K562 (cell line): ENCODE data around the gene EPHB4. TPM values are rescaled to one million over a fixed set of nuclear protein-coding genes. Genes with fewer than 3 reads are reported as not detected.

Experiments
- ARID4B ChIP-seq: sonication (generic); formaldehyde crosslinking; IDR thresholded peaks from 2 replicates; pipeline ENCODE4 v1.8.0; 2022; ENCODE audit warnings: mild to moderate bottlenecking, missing genetic modification reagents
- DNMT1 ChIP-seq: fragments of 450-650 bp; IDR thresholded peaks from 2 replicates; pipeline ENCODE4 v1.6.1; 2016; ENCODE audit warnings: antibody characterized with exemption, mild to moderate bottlenecking
- HDAC8 ChIP-seq: fragments of 450-650 bp; IDR thresholded peaks from 2 replicates; pipeline ENCODE4 v1.6.1; 2016; ENCODE audit warnings: mild to moderate bottlenecking, missing genetic modification characterization, moderate library complexity, missing compliant biosample characterization
- HNRNPUL1 ChIP-seq: fragments of 200-400 bp; formaldehyde crosslinking; IDR thresholded peaks from 2 replicates; pipeline ENCODE4 v1.6.1; 2017; ENCODE audit warnings: low read length
- KDM2B ChIP-seq: fragments of 250-450 bp; sonication (Bioruptor Pico); IDR thresholded peaks from 2 replicates; pipeline ENCODE4 v1.8.0; 2021; ENCODE audit warnings: mild to moderate bottlenecking, moderate library complexity
- KHSRP ChIP-seq: fragments of 450-650 bp; IDR thresholded peaks from 2 replicates; pipeline ENCODE4 v1.6.1; 2017
- KLF1 ChIP-seq: fragments of 450-650 bp; IDR thresholded peaks from 2 replicates; pipeline ENCODE4 v1.6.1; 2016; ENCODE audit warnings: missing genetic modification characterization, missing compliant biosample characterization
- MAZ ChIP-seq, 2 experiments: fragments of 450-650 bp in 1 of 2; sonication (generic) in 1 of 2; formaldehyde crosslinking; IDR thresholded peaks in 1 of 2; conservative IDR thresholded peaks in 1 of 2; 2 replicates each; pipeline versions ENCODE4 v1.4.0 to v1.5.0; 2020; ENCODE audit warnings: mild to moderate bottlenecking in 1 of 2, missing genetic modification reagents in 1 of 2
- MNT ChIP-seq, 2 experiments: fragments of 450-650 bp; conservative IDR thresholded peaks; 2 replicates each; pipeline ENCODE4 v1.6.1; 2017; ENCODE audit warnings: mild to moderate bottlenecking in 2 of 2, moderate library complexity in 2 of 2
- PCBP1 ChIP-seq: fragments of 200-400 bp; formaldehyde crosslinking; IDR thresholded peaks from 2 replicates; pipeline ENCODE4 v1.6.1; 2018; ENCODE audit warnings: mild to moderate bottlenecking, low read depth, low read length; ENCODE audit not compliant: poor library complexity, severe bottlenecking
- PHF20 ChIP-seq: fragments of 450-650 bp; IDR thresholded peaks from 2 replicates; pipeline ENCODE4 v1.6.1; 2018; ENCODE audit not compliant: partially characterized antibody
- PHF8 ChIP-seq: fragments of 200-600 bp; sonication (generic); IDR thresholded peaks from 2 replicates; pipeline ENCODE4 v1.6.1; 2012; ENCODE audit warnings: mixed run types, mild to moderate bottlenecking, inconsistent platforms, low read length, moderate library complexity, borderline replicate concordance
- ZBTB2 ChIP-seq: fragments of 450-650 bp; IDR thresholded peaks from 2 replicates; pipeline ENCODE4 v1.6.1; 2016; ENCODE audit warnings: antibody characterized with exemption
- ZKSCAN3 ChIP-seq: fragments of 250-450 bp; sonication (Bioruptor Pico); IDR thresholded peaks from 2 replicates; pipeline ENCODE4 v1.4.0; 2020
- ZNF347 ChIP-seq: fragments of 450-650 bp; formaldehyde crosslinking; IDR thresholded peaks from 2 replicates; pipeline ENCODE4 v1.4.0; 2020; ENCODE audit warnings: low read depth, mild to moderate bottlenecking, moderate library complexity
- ZNF592 ChIP-seq: fragments of 450-650 bp; IDR thresholded peaks from 2 replicates; pipeline ENCODE4 v1.6.1; 2017; ENCODE audit warnings: antibody characterized with exemption, mild to moderate bottlenecking
- polyA plus RNA-seq, 8 experiments: library from polyadenylated mRNA; depleted of rRNA in 4 of 8; stranded (reverse) in 5 of 8; unstranded in 3 of 8; fragments of >200 nt; fragmentation: Nextera tagmentation in 2 of 8; fragmentation: Illumina TruSeq in 1 of 8; extraction: Ambion mirVana in 2 of 8; extraction: Trizol in 1 of 8; gene quantifications; 2 replicates each; pipeline versions ENCODE4 v1.2.1 to v1.2.3, GENCODE V29; 2011 to 2014; ENCODE audit warnings: inconsistent platforms in 1 of 8, missing spikeins in 1 of 8
- total RNA-seq, 7 experiments: library from RNA; depleted of rRNA in 6 of 7; stranded (reverse); fragments of >200 nt in 6 of 7; fragmentation: Illumina TruSeq in 2 of 7; extraction: Trizol in 2 of 7; gene quantifications; 2 replicates each; pipeline versions ENCODE4 v1.2.1 to v1.2.3, GENCODE V29; 2011 to 2021; ENCODE audit warnings: low replicate concordance in 1 of 7

The EPHB4 gene
- total and polyA plus RNA-seq, 9 of the 15 experiments (the other 6 are each of a cell fraction or from before 2014, with no cell fraction given): 1.2 to 82.1 (median 37.9) TPM

GRCh38 chr7:100840470-100841100, 13.3 kb upstream of the EPHB4 start (continued):
- no peak for TF ChIP-seq ARID4B (CRISPR knock-in tag)
- TF ChIP-seq ZNF347: no peak
- TF ChIP-seq HNRNPUL1: no peak
- TF ChIP-seq ZBTB2: peak; percentile 81
- no peak for TF ChIP-seq PHF20
- TF ChIP-seq HDAC8 (tag): no peak
- TF ChIP-seq PHF8: no peak
- no peak for TF ChIP-seq KDM2B (CRISPR knock-in tag)
- TF ChIP-seq MNT (conservative IDR thresholded peaks at IDR 0.05): 0 out of 4 replicates have a peak, but pooled peaks of 1 of the 2 experiments have one; percentile 14
- no peak for TF ChIP-seq PCBP1
- no peak for TF ChIP-seq ZKSCAN3 (CRISPR knock-in tag)
- TF ChIP-seq KLF1: no peak
- 0 out of 2 replicates have a peak, but pooled peaks have one; percentile 36 for TF ChIP-seq KHSRP
- TF ChIP-seq DNMT1: 0 out of 2 replicates have a peak, but pooled peaks have one; percentile 83
- TF ChIP-seq ZNF592: peak; percentile 34; the same call in 1 of the 2 replicates
- no peak for TF ChIP-seq MAZ (CRISPR knock-in tag; conservative IDR thresholded peaks at IDR 0.05 in 1 of 2, IDR thresholded peaks at IDR 0.05 in 1 of 2)
